Trophoblast cell (in vitro differentiated cells and primary cell): ENCODE measurements around the gene MAP2K7.
A peak's percentile ranks its signal among the peaks of the same experiment; 100 is the strongest.

ENCODE experiments used
- DNase-seq, 2 donors: peaks; one replicate each; pipeline ENCODE4 v3.0.0-alpha.2; 2016
- H2AFZ ChIP-seq: 2 replicates; pipeline ENCODE4 v1.6.1; 2013; ENCODE audit warnings: low read length, moderate library complexity, mild to moderate bottlenecking; ENCODE audit not compliant: insufficient read depth, poor library complexity
- H2AK5ac ChIP-seq: 2 replicates; pipeline ENCODE4 v1.6.1; 2013; ENCODE audit warnings: mild to moderate bottlenecking, low read length
- H2BK120ac ChIP-seq: 2 replicates; pipeline ENCODE4 v1.6.1; 2013; ENCODE audit warnings: low read length, mild to moderate bottlenecking, moderate library complexity; ENCODE audit not compliant: insufficient read depth, poor library complexity
- H2BK12ac ChIP-seq: 2 replicates; pipeline ENCODE4 v1.6.1; 2013; ENCODE audit warnings: mild to moderate bottlenecking, low read length, moderate library complexity
- H2BK5ac ChIP-seq: 2 replicates; pipeline ENCODE4 v1.6.1; 2013; ENCODE audit warnings: low read length, low read depth, moderate library complexity, mild to moderate bottlenecking; ENCODE audit not compliant: poor library complexity
- H3K14ac ChIP-seq: 2 replicates; pipeline ENCODE4 v1.6.1; 2013; ENCODE audit warnings: mild to moderate bottlenecking, low read length
- H3K18ac ChIP-seq: 2 replicates; pipeline ENCODE4 v1.6.1; 2013; ENCODE audit warnings: mild to moderate bottlenecking, low read length
- H3K23ac ChIP-seq: 2 replicates; pipeline ENCODE4 v1.6.1; 2013; ENCODE audit warnings: low read length
- H3K27ac ChIP-seq: 2 replicates; pipeline ENCODE4 v1.5.1; 2013; ENCODE audit warnings: low read depth, mild to moderate bottlenecking, inconsistent platforms, low read length, moderate library complexity
- H3K27me3 ChIP-seq: 2 replicates; pipeline ENCODE4 v1.6.1; 2013; ENCODE audit warnings: inconsistent platforms, mild to moderate bottlenecking, low read length, moderate library complexity; ENCODE audit not compliant: insufficient read depth
- H3K36me3 ChIP-seq, 2 experiments: 1 replicate in 1 of 2; 2 replicates in 1 of 2; pipeline ENCODE4 v1.6.1; 2013; ENCODE audit warnings: low read length in 2 of 2, mild to moderate bottlenecking in 2 of 2, moderate library complexity in 1 of 2; ENCODE audit not compliant: insufficient read depth in 2 of 2, control insufficient read depth in 1 of 2
- H3K4ac ChIP-seq: 2 replicates; pipeline ENCODE4 v1.6.1; 2013; ENCODE audit warnings: low read depth, mild to moderate bottlenecking, low read length, moderate library complexity
- H3K4me1 ChIP-seq, 2 experiments: 1 replicate in 1 of 2; 2 replicates in 1 of 2; pipeline ENCODE4 v1.6.1; 2013; ENCODE audit warnings: low read length in 2 of 2, mild to moderate bottlenecking in 2 of 2, moderate library complexity in 1 of 2; ENCODE audit not compliant: insufficient read depth in 2 of 2, control insufficient read depth in 1 of 2
- H3K4me2 ChIP-seq: 2 replicates; pipeline ENCODE4 v1.6.1; 2013; ENCODE audit warnings: inconsistent platforms, mild to moderate bottlenecking, low read length, moderate library complexity
- H3K4me3 ChIP-seq: 2 replicates; pipeline ENCODE4 v1.5.1; 2013; ENCODE audit warnings: mild to moderate bottlenecking, low read depth, low read length, inconsistent platforms
- H3K79me1 ChIP-seq: one replicate; pipeline ENCODE4 v1.6.1; 2013; ENCODE audit warnings: low read length
- H3K79me2 ChIP-seq: 2 replicates; pipeline ENCODE4 v1.6.1; 2013; ENCODE audit warnings: low read length, mild to moderate bottlenecking; ENCODE audit not compliant: control insufficient read depth, insufficient read depth, poor library complexity
- H3K9ac ChIP-seq: 2 replicates; pipeline ENCODE4 v1.6.1; 2013; ENCODE audit warnings: mild to moderate bottlenecking, low read length
- H3K9me3 ChIP-seq: 2 replicates; pipeline ENCODE4 v1.6.1; 2013; ENCODE audit warnings: low read depth, mild to moderate bottlenecking, control low read depth, inconsistent platforms, low read length; ENCODE audit not compliant: insufficient read depth
- H4K12ac ChIP-seq: 2 replicates; pipeline ENCODE4 v1.6.1; 2013; ENCODE audit warnings: low read depth, mild to moderate bottlenecking, low read length, moderate library complexity
- H4K8ac ChIP-seq: 2 replicates; pipeline ENCODE4 v1.6.1; 2013; ENCODE audit warnings: low read depth, mild to moderate bottlenecking, low read length, moderate library complexity
- H4K91ac ChIP-seq: one replicate; pipeline ENCODE4 v1.6.1; 2013; ENCODE audit warnings: low read depth, mild to moderate bottlenecking, low read length, moderate library complexity
- WGBS: extraction: QIAGEN DNeasy Blood & Tissue Kit; methylation state at CpG from one replicate; pipeline ENCODE4 v1.1.7; 2013; ENCODE audit warnings: missing lambda C conversion rate; ENCODE audit not compliant: insufficient read length, insufficient coverage; ENCODE audit errors: extremely low coverage; 5-methylcytosine and 5-hydroxymethylcytosine counted together

Gene MAP2K7

DNA sequence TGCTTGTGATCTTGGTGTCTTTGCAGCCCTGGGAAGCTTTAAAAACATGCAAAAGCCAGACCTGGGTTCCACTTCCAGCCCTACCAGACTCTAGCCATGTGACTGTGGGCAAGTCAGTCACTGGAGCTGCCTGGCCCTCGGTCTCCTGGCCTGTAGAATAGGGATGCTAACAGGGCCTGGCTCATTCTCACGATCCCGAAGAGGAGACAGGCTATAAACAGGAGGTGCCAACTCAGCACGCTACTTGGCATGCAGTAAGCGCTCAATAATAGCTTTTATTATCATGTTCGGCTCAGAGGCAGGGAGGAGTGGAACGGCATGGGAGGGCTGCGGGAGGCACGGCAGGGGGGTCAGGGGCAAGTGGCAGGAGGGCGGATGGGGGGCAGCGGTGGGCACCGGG, 20.6 kb downstream of the MAP2K7 start:
- H4K12ac ChIP-seq = no peak overlapping the region
- no peak overlapping the region for H2BK120ac ChIP-seq
- no CpG with 5 or more reads among the region's 12 CpGs for WGBS
- DNase-seq = no peak
- H2BK12ac ChIP-seq = no peak overlapping the region
- no peak overlapping the region for H4K91ac ChIP-seq
- H3K4me2 ChIP-seq = no peak overlapping the region
- H3K14ac ChIP-seq = no peak overlapping the region
- peaks cover 2% of the 10 kb centered on the region for H3K79me2 ChIP-seq
- no peak overlapping the region for H2BK5ac ChIP-seq
- peaks cover 12 to 17% of the 10 kb centered on the region in 2 experiments for H3K4me1 ChIP-seq
- no peaks in the 10 kb centered on the region for H3K27me3 ChIP-seq
- H3K9ac ChIP-seq = no peak overlapping the region
- no peak overlapping the region for H3K18ac ChIP-seq
- no peak overlapping the region for H3K4me3 ChIP-seq
- no peak overlapping the region for H4K8ac ChIP-seq
- no peak overlapping the region for H3K4ac ChIP-seq
- no peak overlapping the region for H3K27ac ChIP-seq
- no peak overlapping the region for H2AK5ac ChIP-seq
- no peaks in the 10 kb centered on the region for H3K9me3 ChIP-seq
- no peak overlapping the region for H3K23ac ChIP-seq
- H3K79me1 ChIP-seq = peaks cover 4% of the 10 kb centered on the region
- peaks cover 24 to 25% of the 10 kb centered on the region in 2 experiments for H3K36me3 ChIP-seq
- H2AFZ ChIP-seq = no peak overlapping the region

DNA sequence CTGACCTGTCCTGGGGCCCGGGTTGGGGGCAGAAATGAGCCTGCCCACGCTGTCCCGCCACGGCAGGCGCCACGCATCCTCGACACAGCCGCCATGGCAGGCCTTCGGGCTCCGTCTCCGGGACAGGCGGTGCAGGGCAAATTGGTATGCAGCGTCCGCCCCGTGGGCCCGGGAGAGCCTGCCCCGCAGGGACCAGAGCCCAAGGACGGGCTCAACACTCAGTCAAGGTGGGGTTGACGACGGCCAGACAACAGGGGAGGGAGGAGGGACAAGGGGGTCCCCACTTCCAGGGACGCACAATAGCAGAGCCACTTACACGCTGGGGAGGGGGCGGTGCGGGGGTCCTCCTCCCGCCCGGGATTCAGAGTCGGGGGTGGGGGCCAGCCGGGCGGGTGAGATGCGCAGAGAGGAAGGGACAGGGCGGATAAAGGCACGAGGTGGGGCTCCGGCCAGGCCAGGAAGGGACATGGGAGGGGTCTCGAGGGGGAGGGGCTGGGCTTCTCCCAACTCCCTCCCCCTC, 21.0 kb downstream of the MAP2K7 start:
- peaks cover 24 to 25% of the 10 kb centered on the region in 2 experiments for H3K36me3 ChIP-seq
- no peak overlapping the region for H2BK120ac ChIP-seq
- no peak overlapping the region for H3K14ac ChIP-seq
- no peak overlapping the region for H2AFZ ChIP-seq
- no peak overlapping the region for H4K12ac ChIP-seq
- H4K91ac ChIP-seq = no peak overlapping the region
- H2BK12ac ChIP-seq = no peak overlapping the region
- no peak overlapping the region for H3K4me3 ChIP-seq
- no peak overlapping the region for H3K27ac ChIP-seq
- no peak overlapping the region for H2BK5ac ChIP-seq
- H3K9me3 ChIP-seq = no peaks in the 10 kb centered on the region
- peak overlapping the region; percentile 10 for H3K18ac ChIP-seq
- WGBS = no CpG with 5 or more reads among the region's 34 CpGs
- peaks cover 4% of the 10 kb centered on the region for H3K79me1 ChIP-seq
- H4K8ac ChIP-seq = peak overlapping the region; percentile 21
- no peak overlapping the region for H3K9ac ChIP-seq
- peaks cover 2% of the 10 kb centered on the region for H3K79me2 ChIP-seq
- peak overlapping the region; percentile 63 for H3K4me2 ChIP-seq
- H3K4ac ChIP-seq = no peak overlapping the region
- H3K4me1 ChIP-seq = peaks cover 10 to 17% of the 10 kb centered on the region in 2 experiments
- H3K23ac ChIP-seq = no peak overlapping the region
- DNase-seq = no peak
- H2AK5ac ChIP-seq = no peak overlapping the region
- H3K27me3 ChIP-seq = no peaks in the 10 kb centered on the region

GRCh38 chr19:7925171-7925851, 21.6 kb downstream of the MAP2K7 start:
- H3K79me2 ChIP-seq = peaks cover under 1% of the 10 kb centered on the region
- H3K27me3 ChIP-seq = no peaks in the 10 kb centered on the region
- peaks cover 8 to 15% of the 10 kb centered on the region in 2 experiments for H3K4me1 ChIP-seq
- no peak overlapping the region for H4K91ac ChIP-seq
- no peak overlapping the region for H2BK5ac ChIP-seq
- H4K12ac ChIP-seq = no peak overlapping the region
- no peak overlapping the region for H3K27ac ChIP-seq
- H3K4me2 ChIP-seq = peak overlapping the region; percentile 63
- no peak overlapping the region for H2BK120ac ChIP-seq
- no CpG with 5 or more reads among the region's 98 CpGs for WGBS
- H2AFZ ChIP-seq = peak overlapping the region; percentile 40
- H4K8ac ChIP-seq = peak overlapping the region; percentile 12
- H2AK5ac ChIP-seq = no peak overlapping the region
- H3K4me3 ChIP-seq = peak overlapping the region; percentile 72
- H2BK12ac ChIP-seq = no peak overlapping the region
- H3K36me3 ChIP-seq = peaks cover 26% of the 10 kb centered on the region in 2 experiments
- peak overlapping the region; percentile 14 for H3K14ac ChIP-seq
- H3K4ac ChIP-seq = peak overlapping the region; percentile 18
- H3K79me1 ChIP-seq = peaks cover 3% of the 10 kb centered on the region
- peak overlapping the region; percentile 65 for H3K9ac ChIP-seq
- no peak overlapping the region for H3K23ac ChIP-seq
- DNase-seq = peak; percentile 35 to 73
- H3K18ac ChIP-seq = peak overlapping the region; percentile 54
- no peaks in the 10 kb centered on the region for H3K9me3 ChIP-seq

- no CpG with 5 or more reads among the region's 65 CpGs for WGBS
- Histone ChIP-seq H3K36me3 (peaks cover 33 to 34% of the 10 kb centered on the region in 2 experiments), H2BK12ac (peak within 1 kb of the TSS; percentile 12), H3K18ac (peak within 1 kb of the TSS; percentile 54), H3K9ac (peak within 1 kb of the TSS; percentile 65), H2BK5ac (no peak within 1 kb of the TSS), H3K4ac (peak within 1 kb of the TSS; percentile 18), H2AK5ac (peak within 1 kb of the TSS; percentile 39), H3K4me3 (peak within 1 kb of the TSS; percentile 72), H3K79me2 (no peaks in the 10 kb centered on the region), H3K14ac (peak within 1 kb of the TSS; percentile 49), H2BK120ac (no peak within 1 kb of the TSS), H3K27ac (no peak within 1 kb of the TSS), H2AFZ (peak within 1 kb of the TSS; percentile 40), H4K91ac (peak within 1 kb of the TSS; percentile 79), H3K9me3 (no peaks in the 10 kb centered on the region), H3K4me2 (peak within 1 kb of the TSS; percentile 87), H3K79me1 (peaks cover 2% of the 10 kb centered on the region), H4K12ac (peak within 1 kb of the TSS; percentile 33), H3K27me3 (no peaks in the 10 kb centered on the region), H3K4me1 (peaks cover 8 to 11% of the 10 kb centered on the region in 2 experiments), H4K8ac (peak within 1 kb of the TSS; percentile 79), H3K23ac (no peak within 1 kb of the TSS)
- peak in 1 of 2 donors; percentile 68 for DNase-seq
Observed at GRCh38 chr19:7926021-7926726, 22.5 kb downstream of the MAP2K7 start, which contains the start of gene CTXN1. Gene CTXN1, minus strand, starts transcription at chr19:7926135. Its CDS starts 597 bp downstream, at chr19:7925538.
